ENCODE measurements around the gene IARS1.

Gene IARS1

DNA sequence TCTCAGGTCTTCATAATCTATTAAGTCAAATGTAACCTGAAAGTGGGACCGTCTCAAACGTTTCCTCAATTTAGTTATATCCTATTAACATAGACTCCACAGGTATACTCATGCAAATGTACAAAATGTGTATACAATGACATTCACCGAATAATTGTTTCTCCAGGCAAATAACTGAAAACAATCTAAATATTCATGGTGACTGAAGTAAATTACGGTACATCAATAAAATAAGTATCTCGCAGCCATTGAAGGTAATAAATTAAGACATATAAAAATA is 482 bp downstream of the IARS1 start:
- Histone ChIP-seq H3K36me3 (peaks cover 51% of the 10 kb centered on the region), H3K4me1 (no peaks in the 10 kb centered on the region)

DNA sequence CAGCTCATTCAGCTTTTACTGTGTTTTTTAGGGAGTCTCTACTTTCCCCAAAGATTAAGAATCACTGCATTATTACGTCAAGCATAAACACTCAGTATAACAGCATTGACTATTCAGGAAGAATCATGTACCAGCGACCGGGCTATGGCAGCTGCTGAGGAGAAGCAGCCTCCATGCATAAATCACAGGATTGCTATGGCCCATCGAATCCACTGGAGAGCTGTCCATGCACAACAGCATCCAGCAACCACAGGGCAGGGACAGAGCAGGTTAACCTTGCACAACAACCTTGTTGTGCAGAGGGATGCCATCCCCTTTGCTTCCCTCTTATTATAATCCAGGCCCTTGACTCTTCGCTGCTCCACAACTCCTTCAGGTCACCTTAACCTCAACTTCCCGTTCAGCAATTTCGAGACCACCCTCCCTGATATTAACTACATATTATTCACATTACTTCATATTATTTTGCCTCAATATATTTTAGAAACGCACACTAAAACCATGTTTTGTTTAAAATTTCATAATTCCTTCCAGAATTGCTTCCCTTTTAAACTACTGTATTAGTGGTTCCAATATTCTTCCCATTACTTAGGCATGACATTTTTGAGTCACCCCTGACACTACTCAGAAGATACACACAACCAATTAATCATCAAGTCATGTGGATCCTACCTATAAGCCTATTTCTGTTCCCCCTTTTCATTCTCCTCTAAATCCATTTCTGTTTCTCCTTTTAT is 991 bp downstream of the IARS1 start:
- TF ChIP-seq, protein P1, sequence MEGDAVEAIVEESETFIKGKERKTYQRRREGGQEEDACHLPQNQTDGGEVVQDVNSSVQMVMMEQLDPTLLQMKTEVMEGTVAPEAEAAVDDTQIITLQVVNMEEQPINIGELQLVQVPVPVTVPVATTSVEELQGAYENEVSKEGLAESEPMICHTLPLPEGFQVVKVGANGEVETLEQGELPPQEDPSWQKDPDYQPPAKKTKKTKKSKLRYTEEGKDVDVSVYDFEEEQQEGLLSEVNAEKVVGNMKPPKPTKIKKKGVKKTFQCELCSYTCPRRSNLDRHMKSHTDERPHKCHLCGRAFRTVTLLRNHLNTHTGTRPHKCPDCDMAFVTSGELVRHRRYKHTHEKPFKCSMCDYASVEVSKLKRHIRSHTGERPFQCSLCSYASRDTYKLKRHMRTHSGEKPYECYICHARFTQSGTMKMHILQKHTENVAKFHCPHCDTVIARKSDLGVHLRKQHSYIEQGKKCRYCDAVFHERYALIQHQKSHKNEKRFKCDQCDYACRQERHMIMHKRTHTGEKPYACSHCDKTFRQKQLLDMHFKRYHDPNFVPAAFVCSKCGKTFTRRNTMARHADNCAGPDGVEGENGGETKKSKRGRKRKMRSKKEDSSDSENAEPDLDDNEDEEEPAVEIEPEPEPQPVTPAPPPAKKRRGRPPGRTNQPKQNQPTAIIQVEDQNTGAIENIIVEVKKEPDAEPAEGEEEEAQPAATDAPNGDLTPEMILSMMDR (IDR thresholded peaks at IDR 0.05; ENCODE audit: low read depth, low read length), result no peak
- Histone ChIP-seq H3K9me3 (no peaks in the 10 kb centered on the region), H3K27me3 (no peaks in the 10 kb centered on the region), H3K4me3 (ENCODE audit: low read depth, low read length) (peak overlapping the region; percentile 80), H3K4me1 (no peaks in the 10 kb centered on the region), H3K36me3 (peaks cover 51% of the 10 kb centered on the region)
- DNase-seq, result peak; percentile 30

More for the DNA sequence above, 482 bp downstream of the IARS1 start:
- H3K27me3 ChIP-seq, result no peaks in the 10 kb centered on the region
- DNase-seq, result no peak
- TF ChIP-seq, protein P1 (IDR thresholded peaks at IDR 0.05; ENCODE audit: low read depth, low read length), result no peak
- H3K4me3 ChIP-seq (ENCODE audit: low read depth, low read length), result peak overlapping the region; percentile 80
- H3K9me3 ChIP-seq, result no peaks in the 10 kb centered on the region

DNA sequence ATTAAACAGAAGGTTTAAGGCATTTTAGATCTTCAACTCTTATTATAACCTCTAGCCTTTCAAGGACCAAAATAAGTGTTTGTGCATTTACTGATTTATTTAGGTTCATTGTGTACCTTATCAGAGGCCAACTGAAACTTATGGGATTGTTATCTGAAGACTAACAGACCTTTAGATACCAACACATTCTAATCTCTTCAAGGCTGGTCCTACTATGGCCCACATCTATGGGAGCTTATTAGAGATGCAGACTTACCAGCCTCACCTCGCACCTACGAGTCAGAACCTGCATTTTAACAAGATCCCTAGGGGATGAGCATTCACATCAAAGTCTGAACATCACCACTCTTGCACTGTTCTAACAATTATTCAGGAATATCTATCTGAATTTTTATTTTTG is 1.9 kb downstream of the IARS1 start:
- peak overlapping the region; percentile 80 for H3K4me3 ChIP-seq (ENCODE audit: low read depth, low read length)

DNA sequence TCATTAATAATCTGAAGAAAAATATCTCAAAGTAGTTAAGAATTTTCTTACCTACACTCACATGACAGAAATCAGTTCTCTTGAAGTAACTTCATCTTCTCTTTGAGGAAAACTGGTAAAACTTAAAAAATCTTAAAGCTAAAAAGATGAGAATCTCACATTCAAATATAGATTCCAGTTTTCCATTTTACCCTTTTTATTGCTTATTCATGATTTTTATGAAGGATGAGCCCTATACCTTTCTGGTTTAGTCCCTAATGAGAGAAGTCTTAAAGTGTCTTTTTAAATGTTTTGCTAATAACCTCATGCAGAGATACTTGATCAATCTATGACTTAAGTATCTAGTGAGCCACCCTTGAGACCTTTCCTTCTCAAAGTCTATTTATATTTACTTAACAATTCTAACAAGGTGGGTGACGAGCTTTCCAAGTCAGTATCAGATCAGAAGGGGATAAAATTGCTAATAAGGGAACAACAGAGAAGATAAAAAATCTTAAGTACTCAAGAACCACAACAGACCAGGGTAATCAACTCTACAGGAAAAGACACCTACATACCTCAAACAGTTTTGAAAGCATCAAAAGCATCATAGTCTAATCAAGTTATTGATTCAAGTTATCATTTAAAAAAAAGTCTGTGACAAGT is 2.6 kb downstream of the IARS1 start:
- Histone ChIP-seq H3K4me1 (no peaks in the 10 kb centered on the region), H3K4me3 (ENCODE audit: low read depth, low read length) (peak overlapping the region; percentile 80), H3K27me3 (no peaks in the 10 kb centered on the region), H3K36me3 (peaks cover 59% of the 10 kb centered on the region), H3K9me3 (no peaks in the 10 kb centered on the region)
- no peak for DNase-seq
- TF ChIP-seq, protein P1 (IDR thresholded peaks at IDR 0.05; ENCODE audit: low read depth, low read length), result no peak

More for the DNA sequence above, 1.9 kb downstream of the IARS1 start:
- Histone ChIP-seq H3K36me3 (peaks cover 52% of the 10 kb centered on the region), H3K4me1 (no peaks in the 10 kb centered on the region), H3K9me3 (no peaks in the 10 kb centered on the region), H3K27me3 (no peaks in the 10 kb centered on the region)
- no peak for DNase-seq
- TF ChIP-seq, protein P1 (IDR thresholded peaks at IDR 0.05; ENCODE audit: low read depth, low read length), result no peak

DNA sequence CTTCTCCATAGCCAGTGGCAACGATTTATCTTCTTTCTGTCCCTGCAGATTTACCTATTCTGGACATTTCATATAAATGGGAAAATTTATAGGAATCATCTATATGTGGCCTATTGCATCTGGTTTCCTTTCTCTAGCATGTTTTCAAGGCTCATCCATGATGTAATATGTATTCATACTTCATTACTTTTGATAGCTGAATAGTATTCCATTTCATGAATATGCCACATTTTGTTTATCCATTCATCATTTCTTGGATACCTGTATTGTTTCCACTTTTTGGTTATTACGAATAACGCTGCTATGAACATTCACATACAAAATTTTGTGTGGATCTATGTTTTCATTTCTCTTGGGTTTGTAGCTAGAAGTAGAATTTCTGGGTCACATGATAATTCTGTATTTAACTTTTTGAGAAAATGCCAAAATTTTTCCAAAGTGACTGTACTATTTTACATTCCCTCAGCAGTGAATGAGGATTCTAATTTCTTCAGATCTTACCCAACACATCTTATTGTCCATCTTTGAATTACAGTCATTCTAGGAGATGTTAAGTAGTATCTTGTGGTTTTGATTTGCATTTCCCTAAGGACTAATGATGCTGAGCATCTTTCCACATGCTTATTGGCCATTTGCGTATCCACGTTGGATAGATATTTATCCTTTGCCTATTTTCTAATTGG is 3.6 kb downstream of the IARS1 start:
- no peak for DNase-seq
- peaks cover 69% of the 10 kb centered on the region for H3K36me3 ChIP-seq
- TF ChIP-seq, protein P1 (IDR thresholded peaks at IDR 0.05; ENCODE audit: low read depth, low read length), result no peak
- no peaks in the 10 kb centered on the region for H3K27me3 ChIP-seq
- H3K4me1 ChIP-seq, result no peaks in the 10 kb centered on the region
- no peak overlapping the region for H3K4me3 ChIP-seq (ENCODE audit: low read depth, low read length)
- no peaks in the 10 kb centered on the region for H3K9me3 ChIP-seq

DNA sequence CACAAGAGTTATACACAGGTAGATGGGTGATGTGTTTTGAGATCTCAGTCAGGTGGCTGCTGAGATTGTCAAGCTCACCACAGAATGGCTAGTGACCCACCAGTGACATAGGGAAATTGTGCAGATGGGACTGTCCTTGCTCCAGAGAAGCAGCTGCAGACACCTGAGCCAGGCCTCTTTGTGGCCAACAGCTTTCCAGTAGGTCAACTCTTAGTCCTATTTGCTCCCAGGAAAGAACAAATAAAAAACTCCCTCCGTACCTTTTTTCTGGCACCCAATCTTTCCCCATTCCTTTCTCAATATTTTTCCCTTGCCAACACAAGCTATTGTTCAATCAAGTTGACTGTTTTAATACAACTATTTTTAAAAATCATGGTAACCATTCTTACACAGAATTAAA is 14.2 kb downstream of the IARS1 start:
- Histone ChIP-seq H3K4me1 (no peaks in the 10 kb centered on the region), H3K27me3 (no peaks in the 10 kb centered on the region), H3K36me3 (peaks cover 96% of the 10 kb centered on the region), H3K9me3 (no peaks in the 10 kb centered on the region), H3K4me3 (ENCODE audit: low read depth, low read length) (no peak overlapping the region)
- no peak for DNase-seq
- TF ChIP-seq, protein P1 (IDR thresholded peaks at IDR 0.05; ENCODE audit: low read depth, low read length), result no peak
